ENCODE data around the gene VN1R2.
"Not testable (repeated sequence)": the region's sequence is repeated elsewhere in the genome, so short reads cannot be mapped to it uniquely, and the experiment has no call there.

Gene VN1R2

GRCh38 chr19:53257715-53258342 lies at the start of gene VN1R2:
Gene VN1R2 (plus strand): TSS chr19:53258292. CDS start chr19:53258376, 84 bp downstream.
- FAIRE-seq = not testable (repeated sequence)

GRCh38 chr19:53211554-53211953 lies 46.5 kb upstream of the VN1R2 start:
- FAIRE-seq = not testable (repeated sequence)

GRCh38 chr19:53212703-53213320 lies 45.3 kb upstream of the VN1R2 start:
- no peak for FAIRE-seq

- not testable (repeated sequence) for FAIRE-seq
These were observed 35.4 kb upstream of the VN1R2 start for GRCh38 chr19:53222716-53223115.

GRCh38 chr19:53224606-53225005 lies 33.5 kb upstream of the VN1R2 start:
- no peak for FAIRE-seq

GRCh38 chr19:53237114-53237777 lies 20.8 kb upstream of the VN1R2 start:
- no peak for FAIRE-seq

- FAIRE-seq = no peak
These were observed 11.6 kb upstream of the VN1R2 start for GRCh38 chr19:53246498-53246897.

GRCh38 chr19:53254411-53255341 lies 3.4 kb upstream of the VN1R2 start, which contains the start of gene ZNF677:
Gene ZNF677 (minus strand): TSS chr19:53254873. CDS start chr19:53251550, 3,323 bp downstream.
- no peak for FAIRE-seq

- not testable (repeated sequence) for FAIRE-seq
These were observed 9.5 kb downstream of the VN1R2 start, which contains the start of gene VN1R4 for GRCh38 chr19:53267623-53268022. Gene VN1R4 (minus strand): TSS chr19:53267723. CDS start chr19:53267665, 58 bp downstream.

GRCh38 chr19:53269861-53270260 lies 11.8 kb downstream of the VN1R2 start:
- not testable (repeated sequence) for FAIRE-seq

- no peak for FAIRE-seq
These were observed 14.0 kb downstream of the VN1R2 start for GRCh38 chr19:53272044-53272443.

GRCh38 chr19:53275480-53275879 lies 17.4 kb downstream of the VN1R2 start:
- FAIRE-seq = no peak

- not testable (repeated sequence) for FAIRE-seq
These were observed 23.9 kb downstream of the VN1R2 start for GRCh38 chr19:53281947-53282346.

- no peak for FAIRE-seq
These were observed 27.0 kb downstream of the VN1R2 start for GRCh38 chr19:53285087-53285486.

GRCh38 chr19:53290758-53291549 lies 32.9 kb downstream of the VN1R2 start:
- FAIRE-seq = no peak

- no peak for FAIRE-seq
These were observed 36.8 kb downstream of the VN1R2 start for GRCh38 chr19:53294786-53295441.

GRCh38 chr19:53301341-53301740 lies 43.2 kb downstream of the VN1R2 start:
- FAIRE-seq = not testable (repeated sequence)

GRCh38 chr19:53308339-53308811 lies 50.3 kb downstream of the VN1R2 start:
- FAIRE-seq = no peak
